ENCODE results near the gene PYM1. TPM values are rescaled to one million over a fixed set of nuclear protein-coding genes. Genes with fewer than 3 reads are reported as not detected.

Gene PYM1
- total and polyA plus RNA-seq, 2 of the 4 experiments (the other 2 are of a cell fraction), result 26.5 to 27.8 TPM

DNA sequence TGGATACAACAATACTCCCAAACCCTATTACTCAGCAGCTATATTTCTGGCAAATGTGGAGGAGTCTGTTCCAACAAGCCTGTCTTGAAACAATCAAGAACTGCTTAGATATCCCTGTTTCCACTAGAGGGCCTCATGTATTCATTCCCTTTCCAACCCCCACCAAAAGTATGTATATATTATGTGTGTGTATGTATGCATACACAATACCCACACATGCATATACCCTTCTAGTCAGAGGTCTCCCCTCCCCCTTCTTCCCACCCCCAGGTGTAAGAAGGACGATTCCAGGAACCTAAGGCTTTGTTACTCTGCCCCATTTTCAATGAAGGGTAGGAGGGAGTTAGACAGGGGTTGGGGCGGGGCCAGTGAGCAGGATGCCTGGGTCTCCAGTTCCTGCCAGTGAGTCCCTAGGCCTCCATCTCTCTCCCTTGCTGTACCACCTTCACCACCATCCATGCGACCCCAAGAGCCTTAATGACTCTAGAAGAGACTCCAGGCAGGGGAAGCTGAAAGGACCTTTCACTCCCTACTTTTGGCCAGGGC is 3.1 kb upstream of the PYM1 start, which contains the start of gene DGKA:
TSS of gene DGKA (plus strand) at position 392 of the 546 bp plus-strand sequence. CDS start 5,342 bp downstream, outside the sequence.
- peak within 1 kb of the TSS; percentile 84 for H3K27ac ChIP-seq (ENCODE audit: insufficient read depth, low read length)
- no peaks in the 10 kb centered on the region for H4K20me1 ChIP-seq (ENCODE audit: insufficient read depth, low read length)
- peak within 1 kb of the TSS; percentile 89 for H3K14ac ChIP-seq (replicated peaks; ENCODE audit: low read depth, low read length)
- peak within 1 kb of the TSS; percentile 86 for H4K91ac ChIP-seq (ENCODE audit: insufficient read depth, low read depth, low read length)
- ATAC-seq (ENCODE audit: low read depth), result peak; percentile 21
- peak within 1 kb of the TSS; percentile 93 for H3K4ac ChIP-seq (ENCODE audit: low read depth, low read length)
- in situ Hi-C loops (cut with MboI; ENCODE audit: low sequenced_read_pairs) (no loop called here), dilution Hi-C loops (cut with HindIII; ENCODE audit: low sequenced_read_pairs, unreplicated experiment) (no loop called here), intact Hi-C loops (cut with micrococcal nuclease) (loop anchor here (1.0 to 5.0 kb wide), 3 partner anchors 84 to 189 kb away; partner anchors contain the start of genes GDF11, ORMDL2 and SARNP)
- H4K8ac ChIP-seq (ENCODE audit: low read depth in 2 of 2, low read length in 2 of 2), result peak within 1 kb of the TSS; percentile 37 to 87
- H3K9me3 ChIP-seq (ENCODE audit: control insufficient read depth, insufficient read depth, low read length), result no peaks in the 10 kb centered on the region
- H3K56ac ChIP-seq (ENCODE audit: extremely low read depth, insufficient read depth, low read length), result peak within 1 kb of the TSS; percentile 72
- peak within 1 kb of the TSS; percentile 97 for H2AK9ac ChIP-seq (replicated peaks; ENCODE audit: low read depth, low read length, poor library complexity)
- H3K9ac ChIP-seq (ENCODE audit: low read depth, low read length), result peak within 1 kb of the TSS; percentile 90
- DNase-seq, result peak; percentile 85
- no peak for TF ChIP-seq RFX5 (IDR thresholded peaks at IDR 0.05; ENCODE audit: low read depth, low read length)
- TF ChIP-seq SMC3 (IDR thresholded peaks at IDR 0.05; ENCODE audit: low read depth, low read length), result peak; percentile 54
- TF ChIP-seq CTCF (conservative IDR thresholded peaks at IDR 0.05; ENCODE audit: low read depth, low read length), result peak; percentile 65
- TF ChIP-seq RAD21 (IDR thresholded peaks at IDR 0.05; ENCODE audit: low read length), result peak; percentile 51
- peaks cover 18% of the 10 kb centered on the region for H3K4me1 ChIP-seq (ENCODE audit: control insufficient read depth, insufficient read depth, low read length)
- POLR2A ChIA-PET (ENCODE audit: unreplicated experiment), result no interaction called here
- H4K5ac ChIP-seq (ENCODE audit: low read depth, low read length), result peak within 1 kb of the TSS; percentile 73
- H3K18ac ChIP-seq (ENCODE audit: low read depth, low read length), result peak within 1 kb of the TSS; percentile 80
- H3K27me3 ChIP-seq (ENCODE audit: control insufficient read depth, insufficient read depth, low read length), result no peaks in the 10 kb centered on the region
- CTCF ChIA-PET, result interaction anchor here (0.5 to 2.0 kb wide), 15 partner anchors 10 to 1577 kb away, joined by 3 to 5 read pairs (median 3); partner anchors contain the start of gene DNAJC14
- peak within 1 kb of the TSS; percentile 89 for H2BK5ac ChIP-seq (ENCODE audit: low read depth, low read length, poor library complexity, severe bottlenecking)
- no CpG with 5 or more reads among the region's 3 CpGs for WGBS, 2 experiments (ENCODE audit: extremely low coverage in 2 of 2, insufficient read length in 1 of 2)
- H3K23ac ChIP-seq (ENCODE audit: low read depth, low read length), result peak within 1 kb of the TSS; percentile 57
- H3K9me1 ChIP-seq (ENCODE audit: insufficient read depth, low read length), result peaks cover 16% of the 10 kb centered on the region
- peak within 1 kb of the TSS; percentile 26; the same call in 2 of the 3 replicates for H2BK15ac ChIP-seq (ENCODE audit: low read depth, low read length)
- H2AFZ ChIP-seq (replicated peaks; ENCODE audit: low read length, poor library complexity), result peak within 1 kb of the TSS; percentile 88
- H3K4me2 ChIP-seq (ENCODE audit: low read depth, low read length), result peak within 1 kb of the TSS; percentile 92
- peak within 1 kb of the TSS; percentile 13; the same call in 1 of the 2 replicates for H2BK20ac ChIP-seq (ENCODE audit: low read depth, low read length)
- peaks cover 38 to 78% of the 10 kb centered on the region in 2 experiments for H3K79me1 ChIP-seq (ENCODE audit: low read depth in 1 of 2, low read length in 2 of 2)
- no TSS peak for BruUV-seq (replicated peaks)
- H3K4me3 ChIP-seq (ENCODE audit: insufficient read depth, low read depth, low read length), result peak within 1 kb of the TSS; percentile 78
- H3K36me3 ChIP-seq (ENCODE audit: control insufficient read depth, insufficient read depth, low read length), result no peaks in the 10 kb centered on the region
- H2BK120ac ChIP-seq (ENCODE audit: low read depth, low read length), result peak within 1 kb of the TSS; percentile 82; the same call in 1 of the 2 replicates
- H2AK5ac ChIP-seq (ENCODE audit: low read depth, low read length), result peak within 1 kb of the TSS; percentile 94

All from IMR-90 (cell line).